Measurements from ENCODE around the gene ELFN2.

GRCh38 chr22:37425800-37426705 is 1.2 kb downstream of the ELFN2 start:
- TF ChIP-seq CTCF (IDR thresholded peaks at IDR 0.05) (no peak), ZFX (IDR thresholded peaks at IDR 0.05; ENCODE audit: borderline replicate concordance) (no peak)
